NCI-H2196 (cell line): ENCODE measurements around the gene EVI2B.
"Not testable (repeated sequence)": the region's sequence is repeated elsewhere in the genome, so short reads cannot be mapped to it uniquely, and the experiment has no call there.

Experiments
- DNase-seq: peaks from one replicate; lab custom pipeline; 2025; ENCODE audit not compliant: unreplicated experiment; lab: John Stamatoyannopoulos, UW

EVI2B gene

GRCh38 chr17:31313982-31314781 lies at the start of gene EVI2B:
EVI2B (minus strand) TSS chr17:31314054; CDS start chr17:31305609, 8,445 bp downstream.
- no peak for DNase-seq

- peak; percentile 3 for DNase-seq
These were observed 44.1 kb upstream of the EVI2B start for GRCh38 chr17:31357839-31358394.

- no peak for DNase-seq
These were observed 43.2 kb upstream of the EVI2B start for GRCh38 chr17:31357091-31357490.

- no peak for DNase-seq
These were observed 42.1 kb upstream of the EVI2B start for GRCh38 chr17:31355935-31356334.

GRCh38 chr17:31349454-31349853 lies 35.6 kb upstream of the EVI2B start:
- no peak for DNase-seq

- DNase-seq: not testable (repeated sequence)
These were observed 31.4 kb upstream of the EVI2B start for GRCh38 chr17:31345191-31345747.

GRCh38 chr17:31339906-31340661 lies 26.2 kb upstream of the EVI2B start:
- no peak for DNase-seq

GRCh38 chr17:31329221-31329620 lies 15.4 kb upstream of the EVI2B start:
- DNase-seq: no peak

GRCh38 chr17:31328160-31328535 lies 14.3 kb upstream of the EVI2B start:
- no peak for DNase-seq

- no peak for DNase-seq
These were observed 13.8 kb upstream of the EVI2B start for GRCh38 chr17:31327534-31328159.

GRCh38 chr17:31323551-31323950 lies 9.7 kb upstream of the EVI2B start:
- DNase-seq: no peak

GRCh38 chr17:31321966-31322365 lies 8.1 kb upstream of the EVI2B start:
- no peak for DNase-seq

GRCh38 chr17:31321481-31321880 lies 7.6 kb upstream of the EVI2B start, which contains the start of gene EVI2A:
EVI2A (minus strand) TSS chr17:31321622; CDS start chr17:31319013, 2,609 bp downstream.
- no peak for DNase-seq

GRCh38 chr17:31320791-31321190 lies 6.9 kb upstream of the EVI2B start:
- DNase-seq: no peak

- DNase-seq: no peak
These were observed 6.4 kb upstream of the EVI2B start for GRCh38 chr17:31320241-31320640.

- DNase-seq: no peak
These were observed 5.2 kb upstream of the EVI2B start for GRCh38 chr17:31318851-31319661.

- peak; percentile 5 for DNase-seq
These were observed 4.5 kb upstream of the EVI2B start for GRCh38 chr17:31318298-31318801.

GRCh38 chr17:31314782-31315100 lies 887 bp upstream of the EVI2B start:
- no peak for DNase-seq

GRCh38 chr17:31312223-31312622 lies 1.6 kb downstream of the EVI2B start:
- DNase-seq: not testable (repeated sequence)

- no peak for DNase-seq
These were observed 2.3 kb downstream of the EVI2B start for GRCh38 chr17:31311526-31311925.
